GM18508 (cell line): ENCODE measurements around the gene SCN1B.
"Not testable (repeated sequence)": the region's sequence is repeated elsewhere in the genome, so short reads cannot be mapped to it uniquely, and the experiment has no call there.

Experiments used
- ATAC-seq: cut with Tn5 transposase; IDR thresholded peaks from one replicate; pipeline ENCODE4 v1.9.1; 2021; ENCODE audit warnings: moderate number of reproducible peaks; ENCODE audit not compliant: insufficient read depth, unreplicated experiment

SCN1B gene

GRCh38 chr19:35015270-35015953, 14.9 kb upstream of the SCN1B start:
- no peak for ATAC-seq

DNA sequence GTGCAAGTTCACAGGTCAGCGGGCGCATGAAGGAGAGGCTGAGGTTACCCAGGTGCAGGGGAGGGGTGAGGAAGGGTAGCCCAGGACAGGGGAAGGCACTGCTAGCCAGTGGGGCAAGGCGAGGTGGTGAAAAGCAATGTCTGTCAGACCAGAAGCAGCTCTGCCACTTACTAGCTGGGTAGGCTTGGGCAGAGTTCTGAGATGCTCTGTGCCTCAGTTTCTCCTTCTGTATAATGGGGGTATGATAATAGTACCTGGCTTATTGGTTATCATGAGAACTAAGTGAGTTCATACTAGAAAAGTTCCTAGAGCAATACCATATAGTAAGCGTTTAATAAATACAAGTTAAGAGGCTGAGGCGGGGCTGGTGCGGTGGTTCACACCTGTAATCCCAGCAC, 14.3 kb upstream of the SCN1B start:
- no peak for ATAC-seq

DNA sequence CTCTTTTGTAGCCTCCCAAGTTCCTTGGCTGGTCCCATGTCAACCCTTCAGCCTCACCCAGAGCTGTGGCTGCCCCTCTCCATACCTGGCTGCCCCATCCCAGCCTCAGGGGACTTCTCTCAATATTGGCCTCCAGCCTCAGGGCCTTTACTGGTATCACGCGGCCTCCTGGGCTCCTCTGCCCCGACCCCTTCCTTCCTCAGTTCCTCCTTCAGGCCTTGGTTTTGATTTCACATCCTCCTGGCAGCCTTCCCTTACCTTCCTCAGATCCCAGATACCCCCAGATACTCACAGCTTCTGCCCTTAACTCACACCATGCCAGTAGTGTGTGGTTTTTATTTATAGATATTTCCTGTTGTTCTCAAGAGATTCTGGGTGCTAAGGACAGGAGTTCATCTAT, 12.8 kb upstream of the SCN1B start:
- ATAC-seq, result no peak

DNA sequence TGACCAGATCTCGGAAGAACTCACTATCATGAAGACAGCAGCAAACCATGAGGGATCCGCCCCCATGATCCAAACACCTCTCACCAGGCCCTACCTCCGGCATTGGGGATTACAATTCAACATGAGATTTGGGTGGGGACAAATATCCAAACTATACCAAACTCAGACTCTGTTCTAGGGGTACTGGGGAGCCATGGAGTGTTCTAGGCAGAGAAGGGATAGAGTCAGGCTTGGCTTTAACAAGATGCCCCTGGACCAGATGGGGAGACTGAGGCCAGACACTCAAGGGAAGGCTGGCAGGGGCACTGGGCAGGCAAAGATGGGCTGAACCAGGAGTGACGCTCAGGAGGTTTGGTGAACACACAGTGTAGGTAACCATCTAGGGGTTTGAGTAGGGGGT, 11.9 kb upstream of the SCN1B start:
- no peak for ATAC-seq

- no peak for ATAC-seq
Observed at GRCh38 chr19:35019144-35019543, 11.1 kb upstream of the SCN1B start.

DNA sequence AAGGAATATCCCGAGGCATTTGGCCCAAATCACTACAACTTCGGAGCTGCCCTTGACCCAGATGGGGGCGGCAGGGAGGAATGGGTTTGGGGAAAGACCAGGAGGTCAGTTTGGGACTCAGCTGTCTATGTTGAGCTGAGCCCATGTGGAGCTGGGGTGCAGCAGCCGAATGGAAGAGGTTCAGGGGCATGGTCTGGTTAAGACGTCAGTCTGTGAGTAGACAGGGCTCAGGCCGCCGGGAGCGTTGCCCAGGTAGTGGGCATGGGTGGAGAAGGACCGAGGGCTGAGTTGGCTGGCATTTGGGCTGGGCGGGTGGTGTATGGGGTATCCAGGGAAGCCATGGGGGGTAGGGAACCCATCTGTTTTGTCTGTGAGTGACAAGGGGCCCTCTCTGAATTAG, 9.3 kb upstream of the SCN1B start:
- ATAC-seq, result no peak

DNA sequence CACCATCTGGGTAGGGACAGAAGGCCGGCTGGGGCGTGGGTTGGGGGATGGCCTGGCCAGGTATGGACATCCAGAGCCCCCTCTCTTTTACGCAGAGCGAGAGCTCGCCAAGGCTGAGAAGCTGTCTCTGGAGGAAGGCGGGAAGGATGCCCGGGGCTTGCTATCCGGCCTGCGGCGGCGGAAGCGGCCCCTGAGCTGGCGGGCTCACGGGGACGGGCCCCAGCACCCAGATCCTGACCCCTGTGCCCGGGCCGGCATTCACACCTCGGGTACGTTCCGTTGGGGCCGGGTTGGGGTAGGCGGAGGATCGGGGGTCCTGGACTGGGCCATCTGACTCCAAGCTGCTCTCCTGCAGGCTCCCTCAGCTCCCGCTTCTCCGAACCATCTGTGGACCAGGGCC, 8.7 kb upstream of the SCN1B start:
- ATAC-seq, result no peak

- ATAC-seq, result no peak
Observed at GRCh38 chr19:35022460-35022859, 7.8 kb upstream of the SCN1B start.

- ATAC-seq, result no peak
Observed at GRCh38 chr19:35023428-35023827, 6.8 kb upstream of the SCN1B start.

DNA sequence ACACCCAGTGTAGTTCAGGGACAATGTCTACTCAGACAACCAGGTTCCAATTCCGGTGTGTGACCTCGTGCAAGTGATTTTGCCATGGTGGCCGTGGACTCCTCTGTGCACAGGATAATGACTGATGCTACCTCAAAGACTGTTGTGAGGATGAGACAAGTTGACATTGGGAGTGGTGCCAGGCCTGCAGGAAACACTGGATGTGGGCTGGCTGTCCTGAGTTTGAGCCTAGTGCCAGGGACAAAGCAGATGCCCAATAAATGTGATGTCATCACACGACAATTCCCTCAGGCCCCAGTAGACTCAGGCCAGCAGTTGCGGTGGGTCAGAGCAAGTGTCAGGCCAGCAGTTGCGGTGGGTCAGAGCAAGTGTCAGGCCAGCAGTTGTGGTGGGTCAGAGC, 6.2 kb upstream of the SCN1B start:
- ATAC-seq, result no peak

DNA sequence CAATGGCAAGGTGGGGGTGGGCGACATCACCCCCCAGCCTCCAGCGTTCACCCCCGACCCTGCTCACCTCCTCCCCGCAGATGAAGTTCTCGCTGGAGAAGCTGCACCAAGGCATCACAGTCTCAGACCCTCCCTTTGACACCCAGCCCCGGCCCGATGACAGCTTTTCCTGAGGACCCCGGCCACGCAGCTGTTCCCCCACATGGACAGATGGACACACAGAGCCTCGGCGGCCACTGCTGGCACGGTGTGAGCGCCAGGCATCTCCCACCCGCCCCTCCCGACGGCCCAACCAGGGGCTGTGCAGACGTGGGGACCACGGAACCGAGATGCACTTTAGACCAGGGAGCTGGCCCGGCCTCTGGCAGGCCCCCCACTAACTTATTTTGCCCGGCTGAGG, 4.3 kb upstream of the SCN1B start:
- no peak for ATAC-seq

DNA sequence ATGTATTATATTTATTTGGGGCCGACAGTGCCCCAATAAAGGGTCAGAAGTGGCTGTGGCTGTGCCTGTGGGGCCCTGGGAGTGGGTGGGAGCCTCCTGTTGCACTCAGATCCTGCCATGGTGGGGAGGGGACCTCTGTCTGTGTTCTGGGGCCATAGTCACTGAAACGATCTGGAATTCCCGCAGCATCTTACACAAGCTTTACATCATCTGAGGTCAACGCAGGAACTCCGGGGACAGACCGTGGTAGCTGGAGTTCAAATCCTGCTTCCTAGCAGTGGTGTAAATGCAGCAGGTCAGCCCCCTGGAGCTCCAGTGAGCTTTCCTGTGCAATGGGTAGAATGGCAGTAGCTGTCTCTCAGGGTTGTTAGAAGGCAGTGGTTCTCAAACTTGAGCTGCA, 3.9 kb upstream of the SCN1B start:
- ATAC-seq, result no peak

- ATAC-seq, result no peak
Observed at GRCh38 chr19:35027009-35027408, 3.3 kb upstream of the SCN1B start.

DNA sequence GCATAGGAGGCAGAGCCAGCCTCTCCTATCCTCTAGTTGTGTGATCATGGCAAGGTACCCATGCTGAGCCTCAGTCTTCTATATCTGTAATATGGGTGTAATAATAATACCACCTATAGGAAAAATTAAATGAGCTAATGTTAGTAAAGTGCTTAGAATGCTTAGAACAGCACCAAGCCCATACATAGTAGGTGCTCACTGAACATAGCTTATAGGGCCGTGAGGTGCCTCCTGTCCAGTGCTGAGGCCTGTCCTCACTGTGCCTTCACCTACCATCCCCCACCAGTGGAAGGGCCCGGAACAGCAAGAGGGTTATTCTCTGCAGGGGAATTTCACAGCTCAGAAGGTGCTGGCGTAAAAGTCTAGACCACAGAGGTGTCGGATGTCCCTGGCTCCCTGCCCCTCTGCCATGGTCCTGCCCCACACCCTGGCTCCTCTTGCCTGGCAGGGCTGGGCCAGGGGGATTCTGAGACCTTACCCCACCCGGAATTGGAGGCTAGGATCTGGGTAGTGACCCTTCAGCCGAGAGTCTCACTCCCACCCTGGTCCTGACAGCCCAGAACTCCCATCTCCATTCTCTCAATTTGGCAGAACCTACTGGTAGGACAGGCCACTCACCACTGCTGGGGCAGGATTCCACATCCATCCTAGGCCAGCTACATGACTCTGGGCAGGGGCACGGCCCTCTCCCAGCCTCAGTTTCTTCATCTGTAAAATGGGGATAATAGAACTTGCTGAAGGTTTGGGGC, 2.2 kb upstream of the SCN1B start:
- ATAC-seq, result no peak

GRCh38 chr19:35028600-35028885, 1.7 kb upstream of the SCN1B start:
- ATAC-seq, result not testable (repeated sequence)

- not testable (repeated sequence) for ATAC-seq
Observed at GRCh38 chr19:35029275-35029736, 964 bp upstream of the SCN1B start.

DNA sequence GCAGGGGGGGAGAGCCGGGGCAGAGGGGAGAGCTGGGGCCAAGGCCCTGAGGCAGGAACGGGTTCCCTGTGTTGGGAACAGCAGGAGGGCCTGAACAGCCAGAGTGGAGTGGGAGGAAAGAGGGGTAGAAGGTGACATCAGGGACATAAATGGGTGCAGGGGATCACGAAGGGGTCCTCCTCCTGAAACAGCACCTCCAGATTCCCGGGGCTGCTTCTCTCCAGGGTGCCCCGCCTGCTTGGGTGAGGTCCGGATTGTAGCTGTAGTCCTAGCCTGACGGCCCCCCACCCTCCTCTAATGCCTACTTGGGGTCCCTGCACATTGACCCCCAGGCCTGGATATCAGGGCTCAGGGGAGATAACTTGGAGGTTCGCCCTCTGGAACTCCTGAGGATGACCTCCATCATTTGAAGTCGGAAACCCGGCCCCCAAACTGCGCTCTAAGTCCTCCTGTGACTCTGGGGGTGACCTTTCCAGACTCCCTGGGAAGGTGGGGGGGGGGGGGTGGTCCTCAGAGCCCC, 473 bp upstream of the SCN1B start:
- no peak for ATAC-seq

- ATAC-seq, result no peak
Observed at GRCh38 chr19:35031072-35031881, 1.0 kb downstream of the SCN1B start.

DNA sequence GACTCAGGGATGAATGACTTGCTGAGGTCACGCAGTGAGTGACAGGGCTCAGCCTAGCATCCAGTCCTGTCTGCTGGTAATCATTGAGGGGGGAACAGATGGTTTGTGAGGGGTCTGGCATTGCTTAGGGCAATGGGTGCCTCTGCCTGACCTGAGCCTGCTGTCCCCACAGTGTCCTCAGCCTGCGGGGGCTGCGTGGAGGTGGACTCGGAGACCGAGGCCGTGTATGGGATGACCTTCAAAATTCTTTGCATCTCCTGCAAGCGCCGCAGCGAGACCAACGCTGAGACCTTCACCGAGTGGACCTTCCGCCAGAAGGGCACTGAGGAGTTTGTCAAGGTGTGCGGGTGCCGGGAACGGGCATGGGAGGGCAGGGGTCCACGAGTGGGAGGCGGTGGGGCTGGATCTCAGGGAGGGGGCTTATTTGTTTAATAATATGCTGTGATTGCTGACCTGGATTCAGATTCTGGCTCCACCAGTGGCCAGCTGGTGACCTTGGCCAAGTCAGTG, 2.1 kb downstream of the SCN1B start:
- no peak for ATAC-seq

- ATAC-seq, result no peak
Observed at GRCh38 chr19:35033067-35034004, 3.1 kb downstream of the SCN1B start.
